ENCODE measurements around the gene CDK9. TPM values are rescaled to one million over a fixed set of nuclear protein-coding genes. Genes with fewer than 3 reads are reported as not detected.

CDK9 gene
- total RNA-seq, 2 experiments from 2014 or later = 80.0 to 136 TPM

- Histone ChIP-seq H3K9me2 (ENCODE audit: insufficient read depth, low read length) (no peaks in the 10 kb centered on the region), H3K9me3 (ENCODE audit: low read length) (no peaks in the 10 kb centered on the region), H3K79me2 (ENCODE audit: insufficient read depth, low read depth, low read length) (no peaks in the 10 kb centered on the region), H3K4me2 (ENCODE audit: low read length) (no peak overlapping the region), H3K36me3 (ENCODE audit: insufficient read depth, low read length) (peaks cover 44% of the 10 kb centered on the region), H3K27ac (ENCODE audit: low read depth, low read length, poor library complexity, severe bottlenecking) (no peak overlapping the region), H3K4me3 (ENCODE audit: low read depth, low read length, poor library complexity, severe bottlenecking) (no peak overlapping the region), H2AFZ (ENCODE audit: low read length) (no peak overlapping the region), H3K4me1 (ENCODE audit: insufficient read depth, low read length, poor library complexity, severe bottlenecking) (no peaks in the 10 kb centered on the region), H4K20me1 (ENCODE audit: insufficient read depth, low read length) (no peaks in the 10 kb centered on the region)
- no peak for DNase-seq (ENCODE audit: low spot score)
- TF ChIP-seq CTCF (conservative IDR thresholded peaks at IDR 0.05; ENCODE audit: low read length) (no peak), EZH2phosphoT487 (IDR thresholded peaks at IDR 0.05; ENCODE audit: borderline replicate concordance, low read depth, low read length) (no peak)
- ChIA-PET POLR2A (no interaction called here), CTCF (ENCODE audit: unreplicated experiment) (no interaction called here)
- intact Hi-C loops (cut with micrococcal nuclease; ENCODE audit: unreplicated experiment) = no loop called here
- no TSS peak for BruUV-seq (replicated peaks)
These were observed 34.4 kb upstream of the CDK9 start for GRCh38 chr9:127751269-127752054.

GRCh38 chr9:127753148-127753547 is 32.7 kb upstream of the CDK9 start:
- H3K79me2 ChIP-seq (ENCODE audit: insufficient read depth, low read depth, low read length) = no peaks in the 10 kb centered on the region
- no peaks in the 10 kb centered on the region for H3K4me1 ChIP-seq (ENCODE audit: insufficient read depth, low read length, poor library complexity, severe bottlenecking)
- H3K36me3 ChIP-seq (ENCODE audit: insufficient read depth, low read length) = peaks cover 30% of the 10 kb centered on the region
- no peak overlapping the region for H2AFZ ChIP-seq (ENCODE audit: low read length)
- H3K4me2 ChIP-seq (ENCODE audit: low read length) = no peak overlapping the region
- intact Hi-C loops (cut with micrococcal nuclease; ENCODE audit: unreplicated experiment) = no loop called here
- BruUV-seq (replicated peaks) = no TSS peak
- no peaks in the 10 kb centered on the region for H3K9me2 ChIP-seq (ENCODE audit: insufficient read depth, low read length)
- POLR2A ChIA-PET = no interaction called here
- CTCF ChIA-PET (ENCODE audit: unreplicated experiment) = no interaction called here
- TF ChIP-seq CTCF (conservative IDR thresholded peaks at IDR 0.05; ENCODE audit: low read length) (no peak), EZH2phosphoT487 (IDR thresholded peaks at IDR 0.05; ENCODE audit: borderline replicate concordance, low read depth, low read length) (no peak)
- no peak overlapping the region for H3K27ac ChIP-seq (ENCODE audit: low read depth, low read length, poor library complexity, severe bottlenecking)
- DNase-seq (ENCODE audit: low spot score) = no peak
- H3K4me3 ChIP-seq (ENCODE audit: low read depth, low read length, poor library complexity, severe bottlenecking) = no peak overlapping the region
- no peaks in the 10 kb centered on the region for H4K20me1 ChIP-seq (ENCODE audit: insufficient read depth, low read length)
- no peaks in the 10 kb centered on the region for H3K9me3 ChIP-seq (ENCODE audit: low read length)

GRCh38 chr9:127753622-127754021 is 32.2 kb upstream of the CDK9 start:
- Histone ChIP-seq H3K4me3 (ENCODE audit: low read depth, low read length, poor library complexity, severe bottlenecking) (no peak overlapping the region), H3K36me3 (ENCODE audit: insufficient read depth, low read length) (peaks cover 28% of the 10 kb centered on the region), H3K79me2 (ENCODE audit: insufficient read depth, low read depth, low read length) (no peaks in the 10 kb centered on the region), H3K27ac (ENCODE audit: low read depth, low read length, poor library complexity, severe bottlenecking) (no peak overlapping the region), H3K9me2 (ENCODE audit: insufficient read depth, low read length) (no peaks in the 10 kb centered on the region), H2AFZ (ENCODE audit: low read length) (no peak overlapping the region), H3K4me1 (ENCODE audit: insufficient read depth, low read length, poor library complexity, severe bottlenecking) (no peaks in the 10 kb centered on the region), H3K9me3 (ENCODE audit: low read length) (no peaks in the 10 kb centered on the region), H3K4me2 (ENCODE audit: low read length) (no peak overlapping the region), H4K20me1 (ENCODE audit: insufficient read depth, low read length) (no peaks in the 10 kb centered on the region)
- no peak for DNase-seq (ENCODE audit: low spot score)
- POLR2A ChIA-PET = no interaction called here
- TF ChIP-seq CTCF (conservative IDR thresholded peaks at IDR 0.05; ENCODE audit: low read length) = no peak
- TF ChIP-seq EZH2phosphoT487 (IDR thresholded peaks at IDR 0.05; ENCODE audit: borderline replicate concordance, low read depth, low read length) = no peak
- intact Hi-C loops (cut with micrococcal nuclease; ENCODE audit: unreplicated experiment) = no loop called here
- CTCF ChIA-PET (ENCODE audit: unreplicated experiment) = no interaction called here
- BruUV-seq (replicated peaks) = no TSS peak
